Activated naive CD8-positive, alpha-beta T cell (primary cell): Measurements from ENCODE around the gene CCDC57.
"Not testable (repeated sequence)": the region's sequence is repeated elsewhere in the genome, so short reads cannot be mapped to it uniquely, and the experiment has no call there.

Experiments used
- H3K27ac Mint-ChIP-seq: one replicate; pipeline ENCODE4 v1.8.0; 2021; ENCODE audit warnings: mixed read lengths
- H3K27me3 Mint-ChIP-seq: one replicate; pipeline ENCODE4 v1.8.0; 2021; ENCODE audit warnings: mixed read lengths
- H3K36me3 Mint-ChIP-seq: one replicate; pipeline ENCODE4 v1.8.0; 2021; ENCODE audit warnings: mixed read lengths
- H3K4me1 Mint-ChIP-seq: one replicate; pipeline ENCODE4 v1.8.0; 2021; ENCODE audit warnings: low read depth, mixed read lengths
- H3K4me3 Mint-ChIP-seq: one replicate; pipeline ENCODE4 v1.8.0; 2021; ENCODE audit warnings: mild to moderate bottlenecking, mixed read lengths
- H3K9me3 Mint-ChIP-seq: one replicate; pipeline ENCODE4 v1.8.0; 2021; ENCODE audit warnings: low read depth, mixed read lengths

The CCDC57 gene

DNA sequence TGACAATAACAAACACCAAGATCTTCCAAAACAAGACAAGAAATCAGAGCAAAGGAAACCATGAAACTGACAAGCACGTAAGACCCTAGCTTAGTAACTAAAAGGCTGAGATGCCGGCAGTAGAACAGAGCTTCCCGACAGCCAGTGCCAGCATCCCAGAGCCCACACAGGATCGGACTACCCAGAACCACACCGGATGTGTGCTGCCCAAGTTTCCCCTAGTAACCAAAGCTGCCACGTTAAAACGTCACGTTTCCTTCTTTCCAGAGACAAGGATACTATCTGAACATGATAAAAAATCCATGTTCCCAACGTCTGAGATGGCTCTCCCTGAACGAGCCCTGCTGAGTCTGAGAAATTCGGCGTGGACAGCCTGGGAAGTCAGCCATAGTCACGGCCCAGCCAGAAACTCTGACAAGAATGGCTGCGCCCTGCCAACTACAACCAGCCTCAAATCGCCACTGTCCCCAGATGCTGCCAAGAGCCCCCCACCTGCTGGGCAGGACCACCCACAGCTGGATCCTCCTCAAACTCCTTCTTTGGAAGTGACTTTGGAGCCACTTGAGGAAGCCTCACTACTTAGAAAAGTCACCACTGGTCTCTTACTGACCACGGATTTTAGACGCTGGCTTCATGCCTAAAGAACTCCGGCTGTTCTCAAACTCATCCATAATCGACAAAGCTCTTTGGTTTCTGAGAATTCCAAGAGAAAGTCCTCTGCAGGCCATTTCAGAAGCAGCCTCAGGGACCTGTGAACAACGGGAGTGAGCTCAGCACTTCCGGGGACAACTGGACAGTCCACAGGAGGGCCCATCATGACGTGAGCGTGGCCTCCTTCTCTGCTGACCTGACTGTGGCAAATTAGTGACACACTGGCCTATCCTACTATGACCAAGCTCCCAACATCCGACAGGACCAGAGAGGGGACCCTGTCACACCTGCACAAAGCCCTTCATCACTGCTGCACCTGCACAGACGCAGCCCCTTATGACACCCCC, 16.7 kb downstream of the CCDC57 start:
- Mint-ChIP-seq H3K27me3 (no peaks in the 10 kb centered on the region), H3K27ac (no peak overlapping the region), H3K36me3 (peaks cover 10% of the 10 kb centered on the region), H3K4me3 (no peak overlapping the region), H3K4me1 (peaks cover 31% of the 10 kb centered on the region), H3K9me3 (no peaks in the 10 kb centered on the region)

GRCh38 chr17:82194765-82195164, 17.9 kb downstream of the CCDC57 start:
- no peaks in the 10 kb centered on the region for H3K9me3 Mint-ChIP-seq

DNA sequence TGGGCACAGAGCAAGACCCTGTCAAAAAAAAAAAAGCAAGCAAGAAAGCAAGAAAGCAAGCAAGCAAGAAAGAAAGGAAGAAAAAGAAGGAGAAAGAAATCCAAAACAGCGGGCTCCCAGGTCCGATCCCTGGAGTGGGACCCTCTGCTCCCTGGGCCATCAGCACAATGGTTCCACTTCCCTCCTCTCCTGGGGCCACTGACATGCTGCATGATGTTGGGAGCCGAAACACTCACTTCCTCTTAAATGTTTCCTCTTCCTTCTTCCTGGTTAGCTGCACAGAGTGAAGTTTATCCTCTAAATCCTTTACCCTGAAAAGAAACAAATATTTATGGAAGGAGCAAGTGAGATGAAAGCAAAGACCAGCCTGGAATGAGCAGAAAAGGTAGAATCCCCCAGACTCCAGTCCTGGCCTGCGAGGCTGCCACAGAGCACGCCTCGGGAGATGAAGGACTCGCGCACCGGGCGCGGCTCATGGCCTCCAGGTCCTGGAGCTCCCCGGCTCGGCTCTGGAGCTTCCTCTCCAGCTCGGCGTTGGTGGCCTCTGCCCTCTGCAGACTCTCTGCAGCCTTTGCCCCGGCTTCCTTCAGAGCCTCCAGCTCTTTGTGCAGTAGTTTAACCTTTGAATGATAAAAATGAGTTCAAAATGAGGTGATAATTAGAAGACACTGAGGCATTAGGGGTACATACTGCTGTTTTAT, 19.0 kb downstream of the CCDC57 start:
- Mint-ChIP-seq H3K4me1 (peaks cover 14% of the 10 kb centered on the region), H3K27ac (no peak overlapping the region), H3K27me3 (no peaks in the 10 kb centered on the region), H3K9me3 (no peaks in the 10 kb centered on the region), H3K4me3 (no peak overlapping the region), H3K36me3 (peaks cover 10% of the 10 kb centered on the region)

More at GRCh38 chr17:82194765-82195164, 17.9 kb downstream of the CCDC57 start:
- Mint-ChIP-seq H3K27me3 (no peaks in the 10 kb centered on the region), H3K36me3 (peaks cover 10% of the 10 kb centered on the region), H3K4me1 (peaks cover 20% of the 10 kb centered on the region), H3K27ac (no peak overlapping the region), H3K4me3 (no peak overlapping the region)

GRCh38 chr17:82193050-82193449, 19.6 kb downstream of the CCDC57 start:
- H3K27me3 Mint-ChIP-seq, H3K27ac Mint-ChIP-seq, H3K4me1 Mint-ChIP-seq, H3K36me3 Mint-ChIP-seq, H3K9me3 Mint-ChIP-seq, H3K4me3 Mint-ChIP-seq: not testable (repeated sequence)

DNA sequence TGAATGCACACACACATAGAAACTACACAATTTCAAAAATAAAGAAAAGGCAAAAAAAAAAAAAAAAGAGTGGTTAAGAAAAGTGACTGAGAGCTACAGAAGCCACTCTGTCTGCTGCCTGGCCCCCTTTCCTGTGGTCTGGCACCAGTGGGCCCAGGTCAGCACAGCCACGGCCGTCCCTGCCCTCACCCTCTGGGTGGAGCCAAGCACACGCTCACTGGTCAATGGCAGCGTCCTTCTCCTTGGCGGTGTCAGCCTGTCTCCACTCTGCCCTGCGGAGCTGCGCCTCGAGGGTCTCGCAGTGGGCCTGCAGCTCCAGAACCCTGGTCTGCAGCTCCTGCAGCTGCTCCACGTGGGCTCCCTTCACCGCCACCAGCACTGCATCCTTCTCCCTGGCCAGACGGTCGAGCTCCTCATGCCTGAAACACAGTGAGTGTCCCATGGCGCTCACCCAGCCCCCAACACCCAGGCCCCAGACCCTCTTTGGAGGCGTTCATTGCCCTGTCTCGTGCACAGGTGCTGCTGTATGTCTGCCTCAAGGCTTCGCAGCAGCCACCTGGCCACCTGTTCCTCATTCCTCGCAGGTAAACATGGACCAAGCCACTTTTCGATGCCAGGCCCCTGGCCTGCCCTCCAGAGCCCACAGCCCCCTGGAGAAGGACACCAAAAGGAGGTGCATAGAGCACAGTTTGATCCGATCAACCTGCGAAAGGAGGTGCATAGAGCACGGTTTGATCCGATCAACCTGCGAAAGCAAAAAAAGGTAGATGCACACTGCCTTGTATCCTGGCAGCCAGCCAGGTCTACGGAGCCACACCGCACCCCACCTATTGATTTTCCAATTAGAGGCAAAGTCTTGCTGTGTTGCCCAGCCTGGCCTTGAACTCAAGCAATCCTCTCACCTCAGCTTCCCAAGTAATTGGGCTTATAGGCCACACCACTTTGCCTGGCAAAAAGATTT, 24.4 kb downstream of the CCDC57 start:
- Mint-ChIP-seq H3K27ac (no peak overlapping the region), H3K4me3 (no peak overlapping the region), H3K4me1 (no peaks in the 10 kb centered on the region), H3K9me3 (no peaks in the 10 kb centered on the region), H3K27me3 (no peaks in the 10 kb centered on the region), H3K36me3 (peaks cover 8% of the 10 kb centered on the region)

GRCh38 chr17:82187500-82187899, 25.1 kb downstream of the CCDC57 start:
- peaks cover 6% of the 10 kb centered on the region for H3K36me3 Mint-ChIP-seq
- no peak overlapping the region for H3K4me3 Mint-ChIP-seq
- no peaks in the 10 kb centered on the region for H3K9me3 Mint-ChIP-seq
- no peak overlapping the region for H3K27ac Mint-ChIP-seq
- H3K4me1 Mint-ChIP-seq, result no peaks in the 10 kb centered on the region
- H3K27me3 Mint-ChIP-seq, result no peaks in the 10 kb centered on the region

GRCh38 chr17:82186221-82186620, 26.4 kb downstream of the CCDC57 start:
- no peaks in the 10 kb centered on the region for H3K27me3 Mint-ChIP-seq
- peaks cover 6% of the 10 kb centered on the region for H3K36me3 Mint-ChIP-seq
- no peaks in the 10 kb centered on the region for H3K9me3 Mint-ChIP-seq

DNA sequence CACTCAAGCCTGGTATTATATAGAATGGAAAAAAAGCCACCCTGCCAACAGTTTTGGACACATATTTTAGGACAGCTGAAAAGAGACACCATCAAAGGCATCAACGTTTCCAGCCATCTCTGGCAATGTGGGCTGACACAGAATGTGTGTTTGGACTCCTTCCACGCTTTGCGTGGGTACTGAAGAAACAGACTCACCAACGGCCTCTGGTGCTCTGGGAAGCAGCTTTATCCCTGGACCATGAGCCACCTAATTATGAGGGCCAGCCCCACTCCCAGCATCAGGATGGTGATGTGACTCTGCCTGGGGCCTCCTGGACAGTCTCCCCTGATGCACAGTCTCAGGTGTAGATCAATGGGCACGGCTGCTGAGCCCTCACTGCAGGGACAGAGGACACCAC, 27.9 kb downstream of the CCDC57 start:
- no peak overlapping the region for H3K27ac Mint-ChIP-seq
- no peaks in the 10 kb centered on the region for H3K9me3 Mint-ChIP-seq
- H3K36me3 Mint-ChIP-seq, result peaks cover 6% of the 10 kb centered on the region
- no peaks in the 10 kb centered on the region for H3K27me3 Mint-ChIP-seq
- no peaks in the 10 kb centered on the region for H3K4me1 Mint-ChIP-seq
- no peak overlapping the region for H3K4me3 Mint-ChIP-seq

More at GRCh38 chr17:82186221-82186620, 26.4 kb downstream of the CCDC57 start:
- Mint-ChIP-seq H3K4me3 (no peak overlapping the region), H3K27ac (no peak overlapping the region), H3K4me1 (no peaks in the 10 kb centered on the region)

GRCh38 chr17:82180776-82181528, 31.7 kb downstream of the CCDC57 start:
- no peaks in the 10 kb centered on the region for H3K4me1 Mint-ChIP-seq
- H3K27me3 Mint-ChIP-seq, result no peaks in the 10 kb centered on the region
- H3K9me3 Mint-ChIP-seq, result no peaks in the 10 kb centered on the region
- H3K4me3 Mint-ChIP-seq, result no peak overlapping the region
- peaks cover 9% of the 10 kb centered on the region for H3K36me3 Mint-ChIP-seq
- H3K27ac Mint-ChIP-seq, result no peak overlapping the region

DNA sequence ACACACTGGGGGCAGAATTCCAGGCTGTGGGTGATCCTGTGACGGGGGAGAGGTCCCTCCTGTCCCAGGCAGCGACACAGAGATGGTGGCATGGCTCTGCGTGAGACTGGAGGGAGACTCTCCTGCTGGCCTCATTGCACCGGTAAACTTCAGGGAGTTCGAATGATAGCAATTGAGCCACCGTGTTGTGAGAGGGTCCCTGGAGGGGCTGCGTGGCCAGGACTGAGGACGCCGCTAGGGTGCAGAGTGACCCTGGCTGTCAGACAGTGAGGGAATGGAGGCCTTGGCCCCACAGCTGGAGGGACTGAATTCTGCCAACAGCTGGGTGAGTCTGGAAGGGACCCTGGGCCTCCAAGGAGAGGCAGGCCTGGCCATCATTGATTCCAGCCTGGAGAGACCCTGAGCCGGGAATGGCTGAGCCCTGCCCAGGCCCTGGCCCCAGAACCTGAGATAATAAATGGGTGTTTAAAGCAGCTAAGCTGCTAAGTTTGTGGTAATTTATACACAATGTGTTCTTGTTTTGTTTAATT, 32.6 kb downstream of the CCDC57 start:
- H3K4me1 Mint-ChIP-seq, result no peaks in the 10 kb centered on the region
- H3K36me3 Mint-ChIP-seq, result peaks cover 8% of the 10 kb centered on the region
- no peak overlapping the region for H3K27ac Mint-ChIP-seq
- no peaks in the 10 kb centered on the region for H3K27me3 Mint-ChIP-seq
- H3K4me3 Mint-ChIP-seq, result no peak overlapping the region
- no peaks in the 10 kb centered on the region for H3K9me3 Mint-ChIP-seq

- H3K27ac Mint-ChIP-seq, result no peak overlapping the region
These were observed 33.2 kb downstream of the CCDC57 start for GRCh38 chr17:82179412-82179811.

DNA sequence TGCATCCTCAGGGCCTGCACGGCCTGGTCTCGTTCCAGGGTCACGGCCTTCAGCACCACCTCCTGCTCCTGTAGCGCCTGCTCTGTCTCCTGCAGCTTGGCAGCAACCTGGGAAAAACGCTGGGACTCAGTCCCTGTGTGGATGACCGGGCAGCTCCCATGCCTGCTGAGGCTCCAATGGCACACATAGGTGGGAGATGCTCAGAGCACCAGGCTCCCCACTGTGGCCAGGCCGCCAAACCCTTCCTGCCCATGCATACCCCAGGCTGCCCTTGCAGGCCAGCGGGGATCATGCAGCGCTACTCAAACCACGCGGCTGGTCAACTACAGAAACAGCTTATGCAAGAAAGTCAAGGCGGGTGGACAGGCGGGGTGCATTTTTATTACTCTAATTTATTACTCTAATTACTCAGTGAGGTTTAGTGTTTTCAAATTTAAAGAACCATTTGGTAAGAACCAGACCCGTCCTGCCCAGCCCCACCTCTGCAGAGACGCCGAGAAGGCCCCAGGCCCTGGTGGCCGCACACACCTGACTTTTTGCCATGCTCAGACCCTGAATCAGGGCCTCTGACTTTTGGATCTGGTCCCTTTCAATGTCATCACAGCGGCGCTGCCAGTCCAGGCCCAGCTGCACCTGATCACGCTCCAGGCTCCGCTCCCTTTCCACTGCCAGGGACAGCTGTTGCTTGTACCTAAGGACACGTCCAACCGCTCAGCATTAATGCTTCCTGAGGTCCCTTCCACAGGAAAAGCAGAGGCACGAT, 34.0 kb downstream of the CCDC57 start:
- no peak overlapping the region for H3K27ac Mint-ChIP-seq
- no peaks in the 10 kb centered on the region for H3K9me3 Mint-ChIP-seq
- no peaks in the 10 kb centered on the region for H3K27me3 Mint-ChIP-seq
- H3K4me3 Mint-ChIP-seq, result no peak overlapping the region
- H3K36me3 Mint-ChIP-seq, result peaks cover 7% of the 10 kb centered on the region
- no peaks in the 10 kb centered on the region for H3K4me1 Mint-ChIP-seq

More at GRCh38 chr17:82179412-82179811, 33.2 kb downstream of the CCDC57 start:
- peaks cover 8% of the 10 kb centered on the region for H3K36me3 Mint-ChIP-seq
- no peak overlapping the region for H3K4me3 Mint-ChIP-seq
- no peaks in the 10 kb centered on the region for H3K4me1 Mint-ChIP-seq
- no peaks in the 10 kb centered on the region for H3K9me3 Mint-ChIP-seq
- H3K27me3 Mint-ChIP-seq, result no peaks in the 10 kb centered on the region

DNA sequence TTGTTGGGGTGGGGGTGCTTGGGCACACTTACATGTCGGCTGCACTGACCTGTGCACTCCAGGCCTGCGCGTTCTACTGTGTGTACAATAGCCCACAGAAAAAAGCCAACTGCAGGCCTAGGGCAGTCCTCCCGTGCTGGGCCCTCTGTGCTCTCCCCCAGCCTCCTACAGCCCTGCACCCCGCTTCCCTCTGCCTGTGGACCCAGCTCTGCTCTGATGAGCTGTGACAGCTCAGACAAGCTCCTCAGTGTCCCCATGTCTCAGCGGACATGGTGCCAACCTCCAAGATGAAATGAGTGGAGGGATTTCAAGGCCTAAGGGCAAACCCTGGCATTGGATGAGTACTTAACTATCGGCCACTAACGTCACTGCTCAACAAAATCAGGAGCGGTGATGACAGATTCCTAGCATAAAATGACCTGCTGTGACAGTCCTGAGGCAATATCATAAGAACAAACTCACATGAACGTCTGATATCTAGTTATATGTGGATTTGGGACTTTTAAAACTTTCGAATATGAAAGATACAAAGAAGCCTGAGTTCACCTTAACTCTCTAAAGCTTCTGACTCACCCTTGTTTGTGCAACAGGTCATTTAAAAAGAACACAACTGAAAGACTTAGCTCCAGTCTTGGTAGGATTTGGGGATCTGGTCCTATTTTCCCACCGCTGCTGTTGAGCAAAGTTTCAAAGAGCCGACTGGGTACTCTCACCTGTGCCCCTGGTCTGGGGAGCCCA, 34.7 kb downstream of the CCDC57 start:
- no peak overlapping the region for H3K27ac Mint-ChIP-seq
- no peaks in the 10 kb centered on the region for H3K9me3 Mint-ChIP-seq
- peaks cover 4% of the 10 kb centered on the region for H3K36me3 Mint-ChIP-seq
- H3K4me3 Mint-ChIP-seq, result no peak overlapping the region
- no peaks in the 10 kb centered on the region for H3K27me3 Mint-ChIP-seq
- no peaks in the 10 kb centered on the region for H3K4me1 Mint-ChIP-seq
